Measurements from ENCODE around the gene ZACN. TPM values are rescaled to one million over a fixed set of nuclear protein-coding genes. Genes with fewer than 3 reads are reported as not detected.

Gene ZACN
- total RNA-seq, 1 donor from 2014 or later: not detected

DNA sequence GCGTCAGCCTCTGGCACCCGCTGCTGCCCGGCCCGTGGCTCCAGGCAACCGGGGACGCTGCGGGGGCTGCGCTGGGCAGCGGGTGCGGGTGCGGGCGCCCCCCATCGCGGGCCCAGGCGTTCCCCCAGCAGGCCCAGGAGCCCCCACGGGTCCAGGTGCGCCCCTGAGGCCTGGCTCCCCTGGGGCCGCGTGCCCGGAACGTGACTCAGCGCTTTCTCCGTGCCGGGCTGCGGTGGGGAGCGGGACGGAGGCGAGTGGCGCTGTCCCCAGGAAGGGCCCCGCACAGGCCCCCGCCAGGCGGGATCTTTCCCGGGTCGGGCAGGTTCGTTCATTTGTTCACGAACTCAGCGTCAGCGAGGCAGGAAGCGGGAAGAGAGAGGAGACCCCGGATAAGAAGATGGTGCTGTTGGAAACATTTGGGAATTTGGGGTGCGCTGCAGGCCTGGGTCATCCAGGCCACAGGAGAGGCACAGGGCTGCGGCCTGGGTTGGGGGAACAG lies 43.0 kb downstream of the ZACN start:
- TF ChIP-seq, protein P1, sequence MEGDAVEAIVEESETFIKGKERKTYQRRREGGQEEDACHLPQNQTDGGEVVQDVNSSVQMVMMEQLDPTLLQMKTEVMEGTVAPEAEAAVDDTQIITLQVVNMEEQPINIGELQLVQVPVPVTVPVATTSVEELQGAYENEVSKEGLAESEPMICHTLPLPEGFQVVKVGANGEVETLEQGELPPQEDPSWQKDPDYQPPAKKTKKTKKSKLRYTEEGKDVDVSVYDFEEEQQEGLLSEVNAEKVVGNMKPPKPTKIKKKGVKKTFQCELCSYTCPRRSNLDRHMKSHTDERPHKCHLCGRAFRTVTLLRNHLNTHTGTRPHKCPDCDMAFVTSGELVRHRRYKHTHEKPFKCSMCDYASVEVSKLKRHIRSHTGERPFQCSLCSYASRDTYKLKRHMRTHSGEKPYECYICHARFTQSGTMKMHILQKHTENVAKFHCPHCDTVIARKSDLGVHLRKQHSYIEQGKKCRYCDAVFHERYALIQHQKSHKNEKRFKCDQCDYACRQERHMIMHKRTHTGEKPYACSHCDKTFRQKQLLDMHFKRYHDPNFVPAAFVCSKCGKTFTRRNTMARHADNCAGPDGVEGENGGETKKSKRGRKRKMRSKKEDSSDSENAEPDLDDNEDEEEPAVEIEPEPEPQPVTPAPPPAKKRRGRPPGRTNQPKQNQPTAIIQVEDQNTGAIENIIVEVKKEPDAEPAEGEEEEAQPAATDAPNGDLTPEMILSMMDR (IDR thresholded peaks at IDR 0.05): no peak
- H3K27me3 ChIP-seq (ENCODE audit: low read depth): no peaks in the 10 kb centered on the region
- no peaks in the 10 kb centered on the region for H3K9me3 ChIP-seq
- intact Hi-C loops (cut with DNase I): loop anchor here (5.0 kb wide), 1 partner anchor 60 kb away; no protein-coding TSS in a partner anchor
- peaks cover 8% of the 10 kb centered on the region for H3K4me1 ChIP-seq
- peak overlapping the region; percentile 3 for H3K27ac ChIP-seq
- ATAC-seq (peak; percentile 40 to 55), DNase-seq (no peak)
- H3K4me3 ChIP-seq: peak overlapping the region; percentile 48
- H3K36me3 ChIP-seq: no peaks in the 10 kb centered on the region

DNA sequence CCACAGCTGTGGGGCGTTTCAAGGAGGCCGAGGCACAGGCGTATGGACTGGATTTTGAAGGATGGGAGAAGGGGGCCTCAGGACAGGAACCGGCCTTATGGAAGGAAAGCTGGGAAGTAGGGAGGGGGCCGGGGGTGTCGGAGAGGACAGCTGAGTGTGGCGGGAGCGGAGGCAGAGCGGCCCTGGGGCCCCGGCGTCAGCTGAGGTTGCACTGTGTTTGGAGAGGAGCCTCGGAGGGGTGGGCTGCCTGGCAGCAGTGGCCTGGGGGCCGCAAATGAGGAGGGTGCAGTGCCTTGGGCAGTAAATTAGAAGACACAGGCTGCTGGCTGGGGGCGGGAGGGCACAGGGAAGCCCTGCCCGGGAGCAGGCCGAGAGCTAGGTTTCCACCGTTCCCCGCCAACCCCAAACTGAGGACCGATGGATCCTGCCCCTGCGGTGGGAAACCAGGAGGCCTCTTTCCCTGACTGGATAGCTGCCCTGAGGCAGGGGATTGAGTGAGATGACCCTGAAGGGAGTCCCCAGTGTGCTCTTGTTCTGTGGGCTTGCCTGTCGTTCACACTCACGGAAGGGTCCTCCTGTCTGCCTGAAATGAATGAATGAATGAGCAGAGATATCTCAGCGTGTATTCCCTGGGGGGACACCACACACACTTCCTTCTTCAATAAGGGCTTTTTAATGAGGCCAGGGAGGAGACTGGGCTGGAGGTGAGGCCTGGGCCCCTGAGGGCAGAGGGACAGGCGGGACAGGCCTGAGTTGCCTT lies 43.6 kb downstream of the ZACN start:
- DNase-seq (peak; percentile 40), ATAC-seq (no peak)
- Histone ChIP-seq H3K27ac (no peak overlapping the region), H3K36me3 (no peaks in the 10 kb centered on the region), H3K27me3 (ENCODE audit: low read depth) (no peaks in the 10 kb centered on the region), H3K4me3 (no peak overlapping the region), H3K9me3 (no peaks in the 10 kb centered on the region), H3K4me1 (peaks cover 8% of the 10 kb centered on the region)
- intact Hi-C loops (cut with DNase I): loop anchor here (5.0 kb wide), 1 partner anchor 60 kb away; no protein-coding TSS in a partner anchor
- TF ChIP-seq, protein P1 (IDR thresholded peaks at IDR 0.05): no peak

DNA sequence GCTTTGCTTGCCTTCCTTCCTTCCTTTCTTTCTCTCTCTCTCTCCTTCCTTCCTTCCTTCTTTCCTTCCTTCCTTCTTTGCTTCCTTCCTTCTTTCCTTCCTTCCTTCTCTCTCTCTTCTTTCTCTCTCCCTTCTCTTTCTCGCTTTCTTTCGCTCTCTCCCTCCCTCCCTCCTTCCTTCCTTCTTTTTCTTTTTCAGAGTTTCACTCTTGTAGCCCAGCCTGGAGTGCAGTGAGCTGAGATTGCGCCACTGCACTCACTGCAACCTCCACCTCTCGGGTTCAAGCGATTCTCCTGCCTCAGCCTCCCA lies 44.2 kb downstream of the ZACN start:
- H3K36me3 ChIP-seq: no peaks in the 10 kb centered on the region
- no peaks in the 10 kb centered on the region for H3K9me3 ChIP-seq
- H3K4me3 ChIP-seq: no peak overlapping the region
- H3K27me3 ChIP-seq (ENCODE audit: low read depth): no peaks in the 10 kb centered on the region
- TF ChIP-seq, protein P1 (IDR thresholded peaks at IDR 0.05): no peak
- intact Hi-C loops (cut with DNase I): loop anchor here (5.0 kb wide), 1 partner anchor 59 kb away; no protein-coding TSS in a partner anchor
- DNase-seq (no peak), ATAC-seq (no peak)
- H3K4me1 ChIP-seq: peaks cover 8% of the 10 kb centered on the region
- H3K27ac ChIP-seq: no peak overlapping the region

DNA sequence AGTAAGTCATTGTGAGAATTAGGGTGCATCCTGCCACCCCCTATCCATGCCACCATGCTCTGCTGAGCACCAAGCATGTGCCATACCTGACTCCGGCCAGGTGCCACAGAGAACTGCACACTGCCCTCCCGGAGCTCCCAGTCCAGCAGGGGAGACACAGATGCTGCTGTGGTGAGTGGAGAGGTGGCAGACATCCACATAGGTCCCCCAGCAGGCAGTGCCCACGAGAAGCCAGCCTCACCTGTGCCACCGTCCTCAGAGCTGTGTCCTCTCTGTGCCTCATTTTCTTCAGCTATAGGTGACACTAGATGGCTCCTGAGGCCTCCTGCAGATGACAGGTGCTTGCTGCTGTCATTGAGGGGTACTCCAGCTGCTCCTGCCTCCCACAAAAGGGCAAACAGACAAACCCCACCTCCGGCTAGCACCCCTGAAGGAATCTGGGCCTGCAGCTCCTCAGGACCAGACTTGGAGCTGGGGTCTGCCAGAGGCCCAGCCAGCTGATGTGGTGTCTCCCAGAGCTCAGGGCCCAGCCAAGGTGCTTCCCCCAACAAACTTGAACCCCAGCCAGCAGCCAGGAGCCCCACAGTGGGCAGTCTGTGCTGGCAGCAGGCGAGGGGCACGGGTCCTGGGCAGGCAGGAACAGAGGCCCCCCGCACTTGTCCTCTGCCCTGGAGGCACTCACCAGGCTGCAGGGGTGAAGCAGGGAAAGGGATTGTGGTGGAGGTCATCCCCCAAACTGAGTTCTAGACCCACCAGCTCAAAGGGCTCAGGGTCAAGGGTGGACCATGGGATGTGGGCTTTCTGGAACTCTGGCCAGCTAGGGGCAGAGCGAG lies 45.0 kb downstream of the ZACN start:
- intact Hi-C loops (cut with DNase I): loop anchor here (5.0 kb wide), 1 partner anchor 58 kb away; no protein-coding TSS in a partner anchor
- no peaks in the 10 kb centered on the region for H3K27me3 ChIP-seq (ENCODE audit: low read depth)
- H3K9me3 ChIP-seq: no peaks in the 10 kb centered on the region
- H3K36me3 ChIP-seq: no peaks in the 10 kb centered on the region
- DNase-seq (peak; percentile 20), ATAC-seq (no peak)
- H3K4me3 ChIP-seq: no peak overlapping the region
- no peak overlapping the region for H3K27ac ChIP-seq
- H3K4me1 ChIP-seq: peaks cover 8% of the 10 kb centered on the region
- TF ChIP-seq, protein P1 (IDR thresholded peaks at IDR 0.05): no peak

DNA sequence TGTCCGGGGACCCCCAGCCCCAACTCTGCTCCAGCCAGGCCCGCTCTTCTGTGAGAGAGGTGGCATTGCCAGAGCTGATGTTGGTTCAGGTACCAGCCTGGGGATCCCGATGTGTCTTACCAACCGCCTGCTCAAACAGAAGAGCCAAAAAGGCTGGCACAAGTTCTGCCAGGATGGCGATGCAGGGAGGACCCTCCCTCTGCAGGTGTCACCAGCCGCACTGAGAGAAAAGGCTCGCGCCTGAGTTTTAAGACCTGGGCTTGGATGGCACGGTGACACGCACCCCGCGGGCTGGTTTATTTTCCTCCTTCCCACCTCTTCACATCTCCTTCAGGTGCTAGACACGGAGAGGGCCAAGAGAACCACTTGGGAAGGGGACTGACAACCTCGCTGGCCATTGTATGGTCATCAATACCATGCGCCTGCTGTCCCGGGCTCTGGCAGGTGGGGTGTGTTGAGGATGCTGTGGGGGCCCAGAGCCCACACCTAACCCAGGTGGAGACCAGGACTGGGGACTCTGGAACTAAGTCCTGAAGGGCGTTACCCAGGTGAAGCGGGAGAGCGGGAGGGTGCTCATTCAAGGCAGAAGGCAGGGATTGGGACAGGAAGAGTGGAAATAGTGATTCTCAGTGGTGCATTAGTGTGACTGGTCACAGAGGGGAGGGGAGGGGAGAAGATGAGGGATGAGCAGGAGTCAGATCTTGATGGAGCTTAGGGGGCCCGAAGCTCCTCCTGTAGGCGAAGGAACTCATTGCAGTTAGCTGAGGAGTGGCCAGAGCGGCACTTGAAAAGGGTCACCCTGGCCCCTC lies 45.8 kb downstream of the ZACN start:
- ATAC-seq (no peak), DNase-seq (peak; percentile 26)
- H3K4me1 ChIP-seq: peaks cover 8% of the 10 kb centered on the region
- H3K36me3 ChIP-seq: no peaks in the 10 kb centered on the region
- H3K27ac ChIP-seq: no peak overlapping the region
- no peaks in the 10 kb centered on the region for H3K27me3 ChIP-seq (ENCODE audit: low read depth)
- H3K4me3 ChIP-seq: no peak overlapping the region
- TF ChIP-seq, protein P1 (IDR thresholded peaks at IDR 0.05): no peak
- intact Hi-C loops (cut with DNase I): loop anchor here (5.0 kb wide), 1 partner anchor 58 kb away; no protein-coding TSS in a partner anchor
- H3K9me3 ChIP-seq: no peaks in the 10 kb centered on the region

Data from lower lobe of right lung (tissue), 2 donors.